ENCODE measurements around the gene PLAAT4.
"Not testable (repeated sequence)": the region's sequence is repeated elsewhere in the genome, so short reads cannot be mapped to it uniquely, and the experiment has no call there.

The PLAAT4 gene

GRCh38 chr11:63547061-63547460 lies 10.5 kb downstream of the PLAAT4 start:
- DNase-seq: no peak

GRCh38 chr11:63548178-63548577 lies 11.6 kb downstream of the PLAAT4 start:
- no peak for DNase-seq

DNA sequence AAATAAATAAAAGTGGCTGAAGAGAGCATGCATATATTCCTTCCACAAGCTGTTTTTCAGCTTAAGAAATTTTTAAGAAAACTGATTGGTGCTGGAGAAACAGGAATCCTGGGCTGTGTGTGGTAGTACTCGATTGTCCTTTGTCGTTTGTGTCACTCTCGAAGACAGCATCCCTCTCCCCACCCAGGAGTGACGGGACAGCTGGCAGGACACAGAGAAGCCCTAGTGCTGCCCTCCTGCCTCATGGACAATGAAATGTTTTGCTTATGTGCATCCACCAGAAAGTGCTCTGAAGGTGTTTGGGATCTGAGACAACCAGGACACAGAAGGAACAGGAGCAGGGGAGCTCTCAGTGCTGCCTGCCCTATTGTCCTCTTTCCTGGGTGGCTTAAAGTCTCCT lies 12.8 kb downstream of the PLAAT4 start:
- no peak for DNase-seq

DNA sequence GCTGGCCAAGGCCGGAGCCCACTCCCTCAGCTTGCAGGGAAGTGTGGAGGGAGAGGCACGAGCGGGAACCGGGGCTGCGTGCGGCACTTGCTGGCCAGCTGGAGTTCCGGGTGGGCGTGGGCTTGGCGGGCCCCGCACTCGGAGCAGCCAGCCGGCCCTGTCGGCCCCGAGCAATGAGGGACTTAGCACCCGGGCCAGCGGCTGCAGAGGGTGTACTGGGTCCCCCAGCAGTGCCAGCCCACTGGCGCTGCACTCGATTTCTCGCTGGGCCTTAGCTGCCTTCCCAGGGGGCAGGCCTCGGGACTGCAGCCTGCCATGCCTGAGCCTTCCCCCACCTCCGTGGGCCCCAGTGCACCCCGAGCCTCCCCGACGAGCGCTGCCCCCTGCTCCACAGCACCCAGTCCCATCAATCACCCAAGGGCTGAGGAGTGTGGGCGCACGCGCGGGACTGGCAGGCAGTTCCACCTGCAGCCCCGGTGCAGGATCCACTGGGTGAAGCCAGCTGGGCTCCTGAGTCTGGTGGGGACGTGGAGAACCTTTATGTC lies 13.6 kb downstream of the PLAAT4 start:
- DNase-seq: not testable (repeated sequence)

GRCh38 chr11:63551091-63551888 lies 14.7 kb downstream of the PLAAT4 start:
- DNase-seq: no peak

- no peak for DNase-seq
These were observed 15.3 kb downstream of the PLAAT4 start for GRCh38 chr11:63551889-63552266.

GRCh38 chr11:63552921-63553320 lies 16.3 kb downstream of the PLAAT4 start:
- no peak for DNase-seq

- DNase-seq: no peak
These were observed 17.2 kb downstream of the PLAAT4 start for GRCh38 chr11:63553759-63554158.

- no peak for DNase-seq
These were observed 18.2 kb downstream of the PLAAT4 start for GRCh38 chr11:63554877-63555223.

DNA sequence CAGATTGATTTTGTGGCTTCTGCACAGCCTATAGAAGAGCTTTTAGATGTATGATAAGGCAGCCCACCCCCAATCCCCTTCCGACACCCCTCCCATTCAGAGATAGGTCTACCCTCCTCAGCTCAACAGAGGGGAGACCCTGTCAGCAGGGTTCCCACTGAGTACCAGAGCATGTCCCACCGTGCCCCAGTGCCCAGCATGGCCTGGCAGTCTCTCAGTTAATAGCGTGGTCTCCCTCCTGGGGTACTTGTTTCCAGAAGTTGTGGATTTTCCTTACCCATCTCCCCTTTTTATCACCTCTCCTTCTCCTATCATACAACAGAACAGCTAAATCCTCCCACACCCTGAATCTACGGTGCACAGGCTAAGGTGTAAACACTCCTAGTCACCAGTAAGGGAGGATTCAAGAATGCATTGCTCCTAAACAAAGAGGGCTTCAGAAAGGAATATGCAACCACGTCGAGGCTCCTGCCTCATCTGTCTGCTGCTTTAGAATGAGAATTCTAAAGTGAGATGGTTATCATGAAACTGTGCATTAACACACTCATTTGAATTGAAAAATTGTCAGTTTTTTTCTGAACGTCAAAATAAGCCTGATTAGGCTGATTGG lies 19.9 kb downstream of the PLAAT4 start:
- no peak for DNase-seq

DNA sequence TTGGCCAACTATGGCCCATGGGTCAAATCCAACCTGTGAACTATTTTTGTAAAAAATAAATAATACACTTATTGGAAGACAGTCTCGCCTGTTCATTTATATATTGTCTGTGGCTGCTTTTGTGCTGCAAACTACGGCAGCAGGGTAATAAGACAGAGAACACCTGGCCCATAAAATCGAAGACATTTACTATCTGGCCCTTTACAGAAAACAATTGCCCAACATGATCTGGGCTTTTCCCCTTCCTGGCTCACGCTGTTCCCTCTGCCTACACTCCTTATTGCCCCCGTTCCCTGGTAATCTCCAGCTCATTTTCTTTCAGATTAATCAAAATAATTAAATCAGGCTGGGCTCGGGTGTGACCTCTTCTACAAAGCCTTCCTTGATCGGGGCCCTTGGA lies 21.0 kb downstream of the PLAAT4 start:
- DNase-seq: no peak

DNA sequence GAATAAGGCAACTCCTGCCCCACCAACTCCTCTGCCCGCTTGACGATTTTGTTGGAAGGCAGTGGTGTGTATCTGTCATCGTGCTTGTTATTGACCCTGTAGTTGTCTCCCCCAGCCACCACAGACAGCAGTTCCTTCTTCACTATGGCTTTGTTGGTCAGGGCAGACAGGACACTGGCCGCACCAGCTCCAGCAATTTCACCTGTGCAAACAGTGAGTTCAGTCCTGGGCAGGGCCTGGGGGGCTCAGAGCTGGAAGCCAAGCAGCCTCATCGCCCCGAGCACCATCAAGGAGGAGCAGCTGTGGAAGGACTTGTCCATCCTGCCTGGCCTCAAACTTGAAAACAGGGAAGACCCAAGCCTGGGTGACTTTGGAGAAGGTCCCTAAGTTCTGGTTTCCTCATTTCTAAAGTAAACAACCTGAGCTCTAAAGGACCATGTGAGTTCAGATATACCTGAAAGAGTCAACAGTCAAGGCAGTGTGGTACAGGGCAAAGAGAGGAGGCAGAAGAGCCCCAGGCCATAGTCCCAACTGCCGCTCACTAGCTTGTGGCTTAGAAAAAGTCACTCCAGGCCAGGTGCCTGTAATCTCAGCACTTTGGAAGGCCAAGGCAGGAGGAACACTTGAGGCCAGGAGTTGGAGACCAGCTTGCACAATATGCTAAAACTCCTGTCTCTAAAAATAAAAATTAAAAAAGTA lies 22.0 kb downstream of the PLAAT4 start:
- no peak for DNase-seq

DNA sequence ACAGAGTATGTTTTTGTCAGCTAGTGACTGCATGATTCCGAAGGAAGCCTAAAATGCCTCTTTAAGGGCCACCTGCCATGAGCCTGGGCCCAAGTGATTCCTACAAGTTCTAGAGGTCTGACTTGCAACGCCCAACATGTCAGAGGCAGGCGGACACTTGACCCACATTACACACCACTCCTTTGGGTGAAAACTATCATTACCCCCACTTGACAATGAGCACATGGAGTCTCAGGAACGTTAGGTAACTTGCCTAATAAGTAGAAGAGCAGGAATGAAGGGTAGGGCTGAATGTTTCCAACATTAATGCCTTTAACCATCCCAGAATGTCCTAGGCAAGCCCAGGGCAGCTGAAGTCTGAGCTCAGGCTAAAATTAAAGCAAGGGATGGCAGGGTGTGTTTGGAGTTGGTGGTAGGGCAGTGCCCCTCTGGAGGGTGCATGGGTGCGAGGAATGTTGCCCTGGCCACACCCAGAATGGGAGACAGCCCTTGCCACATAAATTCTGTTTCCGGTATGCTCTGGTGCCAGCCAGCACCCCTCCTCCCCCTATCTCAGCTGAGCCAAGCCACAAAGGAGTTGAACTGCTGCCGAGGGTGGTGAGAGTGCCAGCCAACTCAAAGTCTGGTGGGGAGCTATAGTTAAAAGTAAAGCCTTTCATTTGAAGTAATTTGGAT lies 24.0 kb downstream of the PLAAT4 start:
- no peak for DNase-seq

- no peak for DNase-seq
These were observed 26.8 kb downstream of the PLAAT4 start, which contains the start of gene PLAAT2 for GRCh38 chr11:63563201-63564055. PLAAT2 (minus strand) TSS chr11:63563379; CDS start chr11:63563324, 55 bp downstream.

DNA sequence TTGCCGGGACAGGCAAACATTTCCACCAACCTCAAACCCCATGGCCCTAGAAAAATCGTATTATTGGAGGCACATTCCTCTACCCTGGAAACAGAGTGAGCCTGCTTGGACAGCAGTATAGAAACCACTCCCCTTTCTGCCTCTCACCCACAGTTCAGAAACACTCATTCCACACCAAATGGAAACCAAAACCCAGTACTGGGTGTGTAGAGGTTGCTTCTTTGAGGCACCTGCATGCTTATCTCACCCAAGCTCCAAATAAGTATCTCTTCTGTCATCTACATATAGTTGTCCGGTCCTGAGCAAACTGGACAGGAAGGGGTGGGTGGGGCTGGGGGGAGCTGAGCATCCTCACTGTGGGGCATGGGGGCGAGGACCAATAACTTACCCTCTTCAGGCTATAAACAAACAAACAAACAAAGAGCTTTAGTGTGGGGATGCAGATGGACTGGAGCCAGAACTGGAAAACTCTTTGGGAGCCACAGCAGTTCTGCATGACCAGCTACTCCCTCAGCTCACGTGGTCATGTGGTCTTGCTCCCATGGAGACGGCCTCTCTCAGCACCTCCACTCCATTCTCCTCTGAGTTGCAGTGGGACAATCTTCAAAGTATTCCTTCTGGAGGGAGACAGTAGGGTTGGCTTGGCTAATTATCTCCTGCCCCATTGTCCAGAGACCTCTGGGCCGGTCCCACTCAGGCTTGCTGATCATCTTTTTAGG lies 27.6 kb downstream of the PLAAT4 start:
- DNase-seq: peak; percentile 15

DNA sequence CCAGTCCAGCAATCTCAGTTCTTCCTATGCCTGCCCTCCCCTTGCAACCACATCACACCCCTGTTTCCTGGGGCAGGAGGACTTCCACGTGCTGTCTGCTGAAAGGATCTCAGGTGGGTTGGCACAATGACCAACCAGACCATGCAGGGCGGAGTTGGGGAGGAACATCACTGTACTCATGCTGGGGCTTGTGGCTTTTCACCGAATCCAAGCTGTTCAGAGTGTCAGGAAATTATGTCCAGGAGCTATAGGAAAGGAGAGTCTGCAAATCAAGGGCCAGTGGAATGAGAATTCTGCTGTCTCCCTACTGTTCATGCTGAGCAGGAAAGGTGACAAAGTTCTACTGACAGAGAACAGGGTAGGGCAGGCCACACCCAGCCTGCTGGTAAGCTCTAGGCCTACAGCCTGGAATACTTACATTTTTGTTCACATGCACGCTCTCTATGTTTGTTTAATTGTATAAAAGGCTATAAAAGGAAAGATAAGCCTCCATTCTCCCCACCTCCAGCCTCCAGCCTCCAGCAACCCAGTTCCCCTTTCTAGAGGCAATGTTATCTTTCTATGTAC lies 28.3 kb downstream of the PLAAT4 start:
- no peak for DNase-seq

DNA sequence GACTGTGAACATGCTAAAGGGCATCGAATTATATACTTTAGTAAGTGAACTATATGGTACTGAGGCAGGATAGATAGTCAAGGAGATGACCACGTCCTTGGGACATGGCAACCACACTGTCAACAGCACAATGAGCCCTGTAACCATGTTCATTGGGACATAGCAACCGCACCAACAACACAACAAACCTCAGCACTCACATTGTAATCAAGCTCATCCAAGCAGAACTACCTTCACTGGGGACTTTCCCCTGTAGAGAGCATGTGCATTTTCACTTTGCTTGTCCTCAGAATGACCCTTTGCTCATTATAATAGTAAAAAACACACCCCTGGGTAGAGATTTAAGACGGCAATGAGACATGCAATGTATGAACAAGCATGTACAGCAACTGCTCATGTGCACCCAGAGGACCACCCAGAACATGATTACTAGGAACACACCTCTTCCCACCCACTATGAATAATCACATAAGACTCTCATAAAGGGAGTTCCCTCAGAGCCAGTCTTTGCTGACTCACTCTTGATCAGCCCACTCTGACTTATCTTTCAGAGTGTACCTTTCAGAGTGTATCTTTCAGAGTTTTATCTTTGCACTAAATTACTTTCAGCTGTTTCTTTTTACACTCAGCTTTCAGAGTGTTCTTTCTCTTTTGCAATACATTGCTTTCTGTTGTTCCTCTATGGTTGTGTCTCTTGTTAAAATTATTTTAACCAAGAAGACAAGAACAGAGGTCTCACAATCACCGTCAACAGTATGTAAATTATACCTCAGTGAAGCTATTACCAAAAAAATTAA lies 30.6 kb downstream of the PLAAT4 start:
- peak; percentile 70 for DNase-seq

DNA sequence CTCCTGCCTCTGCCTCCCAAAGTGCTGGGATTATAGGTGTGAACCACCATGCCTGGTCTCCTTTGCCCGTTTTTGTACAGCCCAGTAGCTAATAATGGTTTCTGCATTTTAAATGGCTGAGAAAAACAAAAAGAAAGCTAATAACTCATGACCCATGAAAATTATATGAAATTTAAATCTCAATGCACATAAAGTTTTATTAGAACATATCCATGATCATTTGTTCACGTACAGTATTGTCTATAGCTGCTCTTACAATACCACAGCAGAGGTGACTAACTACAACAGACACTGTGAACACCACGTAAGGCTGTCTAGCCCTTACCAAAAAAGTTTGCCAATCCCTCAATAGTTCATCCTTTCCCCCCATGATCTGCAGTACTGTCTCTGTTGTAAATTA lies 33.0 kb downstream of the PLAAT4 start:
- DNase-seq: no peak

DNA sequence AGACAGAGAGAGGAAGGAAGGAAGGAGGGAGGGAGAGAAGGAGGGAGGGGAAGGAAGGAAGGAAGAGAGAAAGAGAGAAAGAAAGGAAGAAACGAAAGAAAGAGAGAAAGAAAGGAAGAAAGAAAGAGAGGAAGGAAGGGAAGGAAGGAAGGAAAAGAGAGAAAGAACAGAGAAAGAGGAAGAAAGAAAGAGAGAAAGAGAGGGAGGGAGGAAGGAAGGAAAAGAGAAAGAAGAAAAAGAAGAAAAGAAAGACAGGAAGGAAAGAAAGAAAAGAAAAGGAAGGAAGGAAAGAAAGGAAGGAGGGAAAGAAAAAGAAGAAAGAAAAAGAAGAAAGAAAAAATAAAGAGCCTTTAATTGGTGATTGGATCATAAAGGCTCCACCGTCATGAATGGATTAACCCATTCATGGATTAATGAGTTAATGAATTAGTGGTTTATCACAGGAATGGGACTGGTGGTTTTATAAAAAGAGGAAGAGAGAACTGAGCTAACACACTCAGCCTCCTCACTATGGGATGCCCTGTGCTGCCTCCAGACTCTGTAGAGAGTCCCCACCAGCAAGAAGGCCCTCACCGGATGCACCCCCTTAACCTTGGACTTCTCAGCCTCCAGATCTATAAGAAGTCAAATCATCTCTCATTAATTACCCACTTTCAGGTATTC lies 35.5 kb downstream of the PLAAT4 start:
- no peak for DNase-seq

Data from suppressor macrophage treated with lipopolysaccharide for 4 hours (primary cell).